Measurements from ENCODE around the gene BCL2L1.

DNA sequence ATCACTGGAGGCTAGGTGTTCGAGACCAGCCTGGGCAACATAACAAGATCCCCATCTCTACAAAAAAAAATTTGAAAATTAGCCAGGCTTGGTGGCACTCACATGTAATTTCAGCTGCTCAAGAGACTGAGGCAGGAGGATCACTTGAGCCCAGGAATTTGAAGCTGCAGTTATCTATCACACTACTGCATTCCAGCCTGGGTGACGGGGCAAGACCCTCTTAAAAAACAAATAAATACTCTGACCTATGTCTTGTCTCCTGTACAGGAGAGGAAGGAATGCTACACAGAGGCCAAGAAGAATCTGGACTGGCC is 59.2 kb downstream of the BCL2L1 start:
- no peak for TF ChIP-seq ZNF565 (CRISPR knock-in tag; conservative IDR thresholded peaks at IDR 0.05; ENCODE audit: low read depth)
- TF ChIP-seq BACH2 (CRISPR knock-in tag; IDR thresholded peaks at IDR 0.05; ENCODE audit: borderline replicate concordance), result no peak
- TF ChIP-seq PPARA (CRISPR knock-in tag; IDR thresholded peaks at IDR 0.05; ENCODE audit: borderline replicate concordance), result no peak

All from SK-N-SH treated with all-trans-retinoic acid at 6 μM for 48 hours (cell line).